ENCODE data around the gene CCDC78. TPM values are rescaled to one million over a fixed set of nuclear protein-coding genes. Genes with fewer than 3 reads are reported as not detected.

The CCDC78 gene
- total RNA-seq, 2 donors from 2014 or later: 4.3 to 4.4 TPM

DNA sequence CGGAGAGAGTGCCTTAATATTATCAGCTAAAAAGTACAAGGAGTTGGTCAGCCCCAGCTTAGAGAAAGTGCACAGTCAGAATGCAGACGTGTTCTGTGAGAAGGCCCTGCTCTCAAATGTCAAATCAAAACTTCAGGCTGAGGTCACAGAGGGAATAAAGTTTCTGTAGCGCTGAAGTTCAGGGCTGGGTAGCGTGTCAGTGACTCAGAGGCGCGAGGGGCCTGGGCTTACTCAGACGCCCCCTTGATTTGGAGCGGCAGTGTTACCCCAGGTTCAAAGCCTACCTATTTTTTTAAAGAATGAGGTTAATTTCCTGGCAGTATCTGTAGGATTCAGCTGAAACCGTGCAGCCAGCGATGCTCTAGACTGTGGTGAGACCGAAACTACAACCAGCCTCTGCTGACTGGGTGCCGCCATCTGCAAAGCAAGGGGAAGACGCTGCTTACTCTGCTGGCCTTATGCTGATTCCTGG lies 9.8 kb upstream of the CCDC78 start:
- Mint-ChIP-seq H3K4me3 (peak overlapping the region; percentile 67), H3K27me3 (no peaks in the 10 kb centered on the region), H3K36me3 (ENCODE audit: low read depth) (peaks cover 60% of the 10 kb centered on the region), H3K27ac (peak overlapping the region; percentile 79), H3K9me3 (no peaks in the 10 kb centered on the region), H3K4me1 (peaks cover 11% of the 10 kb centered on the region)
- ATAC-seq (replicated peaks): peak; percentile 88

DNA sequence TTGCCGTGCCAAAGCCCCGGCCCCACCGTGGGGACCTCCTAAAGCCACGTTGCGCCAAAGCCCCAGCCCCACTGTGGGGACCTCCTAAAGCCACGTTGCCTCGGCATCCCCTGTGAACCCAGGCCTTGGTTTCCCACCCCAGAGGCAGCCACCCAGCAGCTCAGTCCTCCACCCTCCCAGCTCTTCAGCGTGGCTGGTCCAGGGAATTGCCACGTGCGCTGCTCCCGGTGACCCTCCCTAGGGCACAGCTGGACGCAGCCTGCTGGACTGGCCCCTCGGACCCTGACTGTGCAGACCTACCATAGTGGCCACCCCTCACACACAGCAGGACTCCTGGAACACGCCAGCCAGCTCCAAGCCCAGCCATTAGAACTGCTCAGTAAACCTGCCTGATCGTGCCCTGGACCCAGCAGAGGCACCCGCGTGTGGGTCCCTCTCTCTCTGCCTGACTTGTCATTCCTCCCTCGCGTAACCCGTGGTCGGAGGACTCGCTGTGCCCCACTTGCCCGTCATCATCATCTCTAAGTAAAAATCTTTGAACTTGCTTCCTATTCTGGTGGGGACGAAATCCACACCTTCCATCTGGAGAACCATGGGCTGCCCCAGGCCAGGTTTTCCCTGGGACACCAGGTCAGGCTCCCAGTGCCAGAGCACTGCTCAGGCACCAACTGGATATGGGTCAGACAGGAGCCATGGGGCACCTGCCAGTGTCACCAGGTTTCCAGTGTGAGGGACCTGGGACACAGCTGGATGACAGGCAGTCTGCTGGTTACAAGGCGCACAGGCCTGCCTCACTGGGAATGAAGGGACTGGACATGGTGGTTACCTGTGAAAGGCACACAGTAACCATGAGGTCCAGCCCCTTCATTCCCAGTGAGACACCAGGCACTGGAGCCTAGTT lies 9.0 kb upstream of the CCDC78 start:
- no peak for ATAC-seq (replicated peaks)
- Mint-ChIP-seq H3K27ac (peak overlapping the region; percentile 79), H3K27me3 (no peaks in the 10 kb centered on the region), H3K4me1 (peaks cover 11% of the 10 kb centered on the region), H3K9me3 (no peaks in the 10 kb centered on the region), H3K36me3 (ENCODE audit: low read depth) (peaks cover 60% of the 10 kb centered on the region), H3K4me3 (peak overlapping the region; percentile 67)

DNA sequence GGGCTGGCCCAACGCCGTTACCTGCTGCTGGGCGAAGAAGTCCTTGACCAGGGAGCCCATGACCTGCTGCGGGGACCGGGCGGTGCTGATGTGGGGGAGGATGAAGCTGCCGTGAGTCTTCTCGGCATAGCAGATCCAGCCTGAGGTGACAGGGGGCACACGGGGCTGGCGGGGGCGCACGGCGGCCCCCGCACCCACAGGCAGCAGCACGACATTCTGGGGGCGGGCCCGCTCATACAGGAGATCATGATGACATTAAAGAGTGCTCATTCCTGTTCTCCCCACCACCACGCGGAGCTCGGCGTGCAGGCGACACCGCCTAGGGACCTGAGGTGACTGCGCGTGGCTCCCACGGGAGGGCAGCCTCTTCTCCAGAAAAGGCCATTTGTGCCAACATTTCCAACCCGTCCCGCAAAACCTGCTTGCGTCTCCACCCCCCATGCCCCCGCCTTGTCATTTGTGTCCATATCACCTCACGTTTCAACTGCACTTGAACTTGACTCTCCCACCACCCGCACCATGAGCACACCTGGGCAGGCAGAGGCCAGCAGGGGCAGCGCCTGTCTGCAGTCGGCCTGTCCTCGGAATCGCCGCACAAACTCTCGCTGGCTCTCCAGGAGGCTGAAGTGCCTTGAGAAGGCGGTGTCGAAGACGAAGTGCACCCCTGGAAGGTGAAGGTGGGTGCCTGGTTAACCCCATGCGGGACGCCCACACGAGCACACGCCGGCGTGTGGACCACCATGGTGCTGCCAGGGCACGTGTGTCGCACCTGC lies 8.2 kb upstream of the CCDC78 start:
- no peak for ATAC-seq (replicated peaks)
- Mint-ChIP-seq H3K9me3 (no peaks in the 10 kb centered on the region), H3K4me1 (peaks cover 11% of the 10 kb centered on the region), H3K27me3 (no peaks in the 10 kb centered on the region), H3K27ac (no peak overlapping the region), H3K36me3 (ENCODE audit: low read depth) (peaks cover 59% of the 10 kb centered on the region), H3K4me3 (no peak overlapping the region)

DNA sequence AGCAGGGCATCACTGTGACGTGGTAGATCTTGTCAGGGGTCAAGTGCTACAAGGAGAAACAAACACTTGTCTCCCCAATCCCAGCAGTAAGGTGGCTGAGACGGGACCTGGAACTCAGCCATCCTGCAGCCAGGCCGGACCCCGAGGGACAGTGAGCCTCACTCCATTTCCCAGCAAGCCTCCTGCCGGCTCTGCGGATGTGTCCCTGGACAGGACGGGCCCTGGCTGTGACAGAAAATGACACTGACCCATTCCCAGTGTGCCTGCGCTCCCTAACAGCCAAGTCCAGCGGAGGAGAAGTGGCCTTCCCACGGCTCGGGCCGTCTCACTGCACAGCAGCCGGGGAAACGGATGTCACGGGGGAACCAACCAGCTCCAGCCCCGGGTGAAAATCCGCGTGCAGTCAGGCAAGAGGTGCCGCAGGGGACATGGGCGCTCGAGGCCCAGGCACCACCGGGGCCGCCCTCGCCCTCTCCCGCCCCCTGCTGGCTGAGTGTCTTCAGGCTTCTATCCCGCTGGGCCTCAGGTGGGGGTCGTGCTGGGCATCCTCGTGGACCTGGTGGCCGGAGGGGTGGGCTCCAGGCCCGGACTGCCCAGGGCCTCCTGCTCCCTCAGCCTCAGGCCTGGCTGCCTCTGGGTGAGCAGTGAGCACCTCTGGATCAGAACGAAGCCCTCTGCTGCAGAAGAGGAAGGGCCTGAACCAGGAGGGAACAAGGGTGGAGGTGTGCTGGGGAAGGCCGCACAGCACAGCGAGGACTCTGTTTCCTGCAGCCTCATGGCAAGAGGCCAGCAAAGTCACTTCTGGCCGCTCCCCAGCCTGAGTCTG lies 7.4 kb upstream of the CCDC78 start:
- no peak overlapping the region for H3K4me3 Mint-ChIP-seq
- H3K9me3 Mint-ChIP-seq: no peaks in the 10 kb centered on the region
- no peak for ATAC-seq (replicated peaks)

DNA sequence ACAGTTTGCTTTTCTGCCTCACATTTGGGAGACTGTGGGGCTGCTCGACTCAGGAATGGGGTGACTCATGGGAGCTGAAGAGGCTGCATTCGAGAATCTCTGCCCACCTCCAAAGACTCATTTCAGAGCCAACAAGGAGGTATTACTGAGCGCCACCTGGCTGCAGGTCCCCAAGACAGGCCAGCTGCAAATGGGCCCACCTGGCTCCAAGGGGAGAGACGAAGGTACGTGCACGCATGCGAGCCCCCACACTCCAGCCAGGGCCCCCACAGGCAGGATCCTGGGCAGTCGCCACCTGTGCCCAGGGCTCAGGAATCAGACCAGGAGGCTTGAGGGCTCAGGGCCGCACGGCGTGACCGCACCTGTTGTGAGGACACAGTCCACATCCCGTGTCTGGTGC lies 6.7 kb upstream of the CCDC78 start:
- Mint-ChIP-seq H3K27me3 (no peaks in the 10 kb centered on the region), H3K27ac (no peak overlapping the region), H3K9me3 (no peaks in the 10 kb centered on the region), H3K4me3 (no peak overlapping the region), H3K36me3 (ENCODE audit: low read depth) (peaks cover 46% of the 10 kb centered on the region), H3K4me1 (peaks cover 11% of the 10 kb centered on the region)
- ATAC-seq (replicated peaks): no peak

More for the DNA sequence above, 7.4 kb upstream of the CCDC78 start:
- Mint-ChIP-seq H3K4me1 (peaks cover 11% of the 10 kb centered on the region), H3K27me3 (no peaks in the 10 kb centered on the region), H3K36me3 (ENCODE audit: low read depth) (peaks cover 51% of the 10 kb centered on the region), H3K27ac (no peak overlapping the region)

DNA sequence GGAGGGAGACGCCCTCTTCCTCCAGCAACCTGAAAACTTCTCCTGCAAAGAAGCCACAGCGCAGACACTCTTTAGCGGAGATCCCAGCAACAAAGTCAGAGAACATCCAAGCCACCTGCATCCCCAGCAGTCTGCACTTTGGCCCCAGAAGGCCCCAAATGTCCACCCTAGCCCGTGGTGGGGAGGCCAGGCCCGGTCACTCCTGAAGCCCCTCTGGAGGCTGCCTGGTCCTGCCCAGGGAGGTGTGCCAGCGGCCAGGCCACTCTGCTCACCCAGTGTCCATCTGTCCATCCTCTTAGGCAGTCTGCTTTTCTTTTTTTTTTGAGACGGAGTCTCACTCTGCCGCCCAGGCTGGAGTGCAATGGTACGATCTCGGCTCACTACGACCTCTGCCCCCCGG lies 6.1 kb upstream of the CCDC78 start:
- Mint-ChIP-seq H3K27me3 (no peaks in the 10 kb centered on the region), H3K27ac (no peak overlapping the region), H3K4me1 (peaks cover 11% of the 10 kb centered on the region), H3K4me3 (no peak overlapping the region), H3K9me3 (no peaks in the 10 kb centered on the region), H3K36me3 (ENCODE audit: low read depth) (peaks cover 40% of the 10 kb centered on the region)
- no peak for ATAC-seq (replicated peaks)

DNA sequence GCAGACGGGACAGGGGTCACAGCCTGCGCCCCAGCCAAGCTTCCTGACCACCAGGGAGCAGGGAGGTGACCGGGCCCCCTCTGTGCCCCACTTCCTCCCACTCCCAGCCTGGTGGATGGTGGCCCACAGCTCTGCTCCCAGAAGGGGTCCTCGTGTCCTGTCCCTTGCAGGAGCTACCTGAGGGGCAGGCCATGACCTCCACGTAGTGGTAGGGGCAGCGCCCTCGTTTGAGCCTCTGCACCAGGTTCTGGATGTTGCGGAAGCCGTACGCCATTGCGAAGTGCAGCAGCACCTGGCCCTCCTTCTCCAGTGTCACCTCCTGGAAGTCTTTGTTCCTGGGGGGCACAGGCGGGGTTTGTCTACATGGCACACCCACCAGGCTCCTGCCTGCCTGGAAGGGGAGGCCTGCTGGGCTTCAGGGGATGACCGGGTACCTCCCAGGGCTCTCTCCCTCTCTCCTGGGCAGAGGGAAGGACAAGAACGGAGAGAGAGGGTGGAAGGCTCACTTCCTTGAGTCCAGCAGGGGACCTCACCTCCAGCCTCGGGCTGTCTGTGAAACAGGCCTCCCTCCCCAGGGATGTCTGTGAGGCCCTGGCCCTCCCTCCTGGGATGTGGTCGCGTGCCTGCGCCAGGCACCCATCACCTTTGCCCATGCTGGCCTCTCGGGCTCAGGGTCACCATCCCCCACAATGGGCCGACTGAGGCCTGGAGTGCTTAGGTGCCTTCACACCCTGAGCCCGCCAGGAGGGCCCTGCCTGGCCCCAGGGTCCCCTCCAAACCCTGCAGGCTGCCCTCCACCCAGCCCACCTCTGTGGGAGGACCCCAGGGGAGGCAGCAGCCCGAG lies 4.6 kb upstream of the CCDC78 start:
- Mint-ChIP-seq H3K4me3 (no peak overlapping the region), H3K36me3 (ENCODE audit: low read depth) (peaks cover 26% of the 10 kb centered on the region), H3K27ac (no peak overlapping the region), H3K9me3 (no peaks in the 10 kb centered on the region), H3K4me1 (peaks cover 6% of the 10 kb centered on the region), H3K27me3 (no peaks in the 10 kb centered on the region)
- ATAC-seq (replicated peaks): no peak

DNA sequence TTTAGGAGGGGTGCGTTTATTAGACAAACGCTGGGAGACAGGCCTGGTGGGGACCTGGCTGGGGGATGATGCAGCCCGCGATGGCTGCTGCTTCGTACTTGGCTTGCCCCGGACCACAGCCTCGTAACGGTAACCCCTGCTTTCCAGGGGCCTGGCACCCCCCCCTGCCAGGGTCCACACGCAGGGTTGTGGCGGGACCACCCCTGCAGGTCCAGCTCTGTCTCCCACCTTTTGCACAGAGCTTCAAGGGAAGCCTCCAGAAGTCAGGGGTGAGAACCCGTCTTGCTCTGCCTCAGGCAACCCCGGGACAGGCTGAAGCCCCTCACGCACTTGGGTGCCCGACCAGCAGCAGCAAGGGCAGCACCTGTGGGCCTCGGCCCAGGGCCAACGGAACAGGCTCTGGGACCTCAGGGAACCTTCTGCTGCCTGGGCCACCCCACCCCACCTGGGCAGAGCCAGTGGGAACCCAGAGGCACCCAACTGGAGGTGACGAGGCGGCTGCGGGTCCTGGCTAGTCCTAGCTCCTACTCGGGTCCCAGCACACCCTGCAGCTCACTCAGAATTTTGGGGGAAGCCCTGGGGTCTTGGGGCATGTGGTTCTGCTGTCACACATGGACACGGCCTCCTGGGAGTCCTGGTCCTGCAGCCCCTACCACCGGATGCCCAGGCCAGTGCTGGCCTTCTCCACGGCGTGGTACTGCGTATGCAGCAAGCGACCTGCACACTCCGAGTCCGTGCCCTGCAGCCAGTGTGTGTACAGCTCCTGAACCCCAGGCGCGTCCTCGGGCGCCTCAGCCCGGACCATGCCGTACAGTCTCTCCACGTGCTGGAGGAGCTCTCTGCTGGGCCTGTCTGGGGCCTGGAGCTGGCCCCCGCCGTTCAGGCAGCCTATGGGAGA lies 3.8 kb upstream of the CCDC78 start:
- H3K36me3 Mint-ChIP-seq (ENCODE audit: low read depth): peaks cover 18% of the 10 kb centered on the region
- H3K27ac Mint-ChIP-seq: no peak overlapping the region
- no peaks in the 10 kb centered on the region for H3K9me3 Mint-ChIP-seq
- no peak overlapping the region for H3K4me3 Mint-ChIP-seq
- H3K4me1 Mint-ChIP-seq: peaks cover under 1% of the 10 kb centered on the region
- ATAC-seq (replicated peaks): no peak
- H3K27me3 Mint-ChIP-seq: no peaks in the 10 kb centered on the region

DNA sequence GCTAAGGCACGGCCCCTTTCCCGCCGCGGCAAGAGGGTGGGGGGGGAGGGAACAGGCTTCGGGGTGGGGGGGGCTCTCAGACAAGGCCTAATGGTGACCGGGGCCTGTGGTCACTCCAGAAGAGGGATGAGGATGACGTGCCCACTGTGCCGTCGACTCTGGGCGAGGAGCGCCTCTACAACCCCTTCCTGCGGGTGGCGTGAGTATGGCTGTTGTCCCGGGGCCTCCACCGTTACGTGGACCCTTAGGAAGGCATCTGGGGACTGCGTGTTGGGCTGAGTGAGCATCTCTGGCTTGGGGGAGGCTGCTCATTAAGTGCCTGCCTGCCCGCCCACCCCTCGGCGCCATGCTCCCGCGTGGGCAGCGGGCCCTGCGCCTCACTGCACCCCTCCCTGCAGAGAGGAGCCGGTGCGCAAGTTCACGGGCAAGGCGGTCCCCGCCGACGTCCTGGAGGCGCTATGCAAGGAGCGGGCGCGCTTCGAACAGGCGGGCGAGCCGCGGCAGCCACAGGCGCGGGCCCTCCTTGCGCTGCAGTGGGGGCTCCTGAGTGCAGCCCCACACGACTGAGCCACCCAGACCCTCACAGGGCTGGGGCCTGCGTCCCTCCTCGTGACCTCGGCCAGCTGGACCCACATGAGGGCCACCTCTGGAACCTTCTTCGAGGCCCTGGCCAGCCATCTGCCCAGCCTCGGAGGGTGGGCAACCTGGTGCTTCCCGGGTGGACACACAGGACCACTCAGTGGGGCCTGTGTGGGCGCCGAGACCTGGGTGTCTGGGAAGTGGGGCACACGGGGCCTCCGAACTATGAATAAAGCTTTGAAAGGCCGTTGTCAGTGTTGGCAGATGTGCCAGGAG lies 2.9 kb upstream of the CCDC78 start:
- H3K36me3 Mint-ChIP-seq (ENCODE audit: low read depth): peaks cover 11% of the 10 kb centered on the region
- H3K4me3 Mint-ChIP-seq: no peak overlapping the region
- no peaks in the 10 kb centered on the region for H3K27me3 Mint-ChIP-seq
- no peak for ATAC-seq (replicated peaks)
- H3K4me1 Mint-ChIP-seq: no peaks in the 10 kb centered on the region
- H3K27ac Mint-ChIP-seq: no peak overlapping the region
- no peaks in the 10 kb centered on the region for H3K9me3 Mint-ChIP-seq

DNA sequence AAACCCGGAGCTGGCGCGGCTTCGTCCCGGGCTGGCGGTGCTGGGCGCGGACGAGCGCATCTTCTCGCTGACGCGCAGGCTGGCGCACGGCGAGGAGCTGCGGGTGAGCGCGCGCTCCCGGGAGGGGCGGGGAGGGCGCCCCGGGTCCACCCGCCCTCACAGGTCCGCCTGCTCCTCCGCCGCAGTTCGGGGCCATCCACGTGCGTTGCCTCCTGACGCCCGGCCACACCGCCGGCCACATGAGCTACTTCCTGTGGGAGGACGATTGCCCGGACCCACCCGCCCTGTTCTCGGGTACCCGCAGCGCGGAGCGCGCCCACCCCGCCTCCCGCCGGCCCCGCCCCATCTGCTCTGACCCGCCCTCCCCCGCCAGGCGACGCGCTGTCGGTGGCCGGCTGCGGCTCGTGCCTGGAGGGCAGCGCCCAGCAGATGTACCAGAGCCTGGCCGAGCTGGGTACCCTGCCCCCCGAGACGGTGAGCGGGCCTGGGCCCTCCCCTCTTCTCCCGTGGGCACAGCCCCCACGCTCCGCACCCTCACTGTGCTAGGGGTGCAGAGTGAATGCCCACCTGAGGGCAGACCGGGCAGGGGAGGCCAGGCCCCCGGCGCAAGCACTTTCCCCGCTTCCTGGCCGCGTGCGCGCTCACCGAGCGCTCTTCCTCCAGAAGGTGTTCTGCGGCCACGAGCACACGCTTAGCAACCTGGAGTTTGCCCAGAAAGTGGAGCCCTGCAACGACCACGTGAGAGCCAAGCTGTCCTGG lies 2.1 kb upstream of the CCDC78 start:
- Mint-ChIP-seq H3K27me3 (no peaks in the 10 kb centered on the region), H3K9me3 (no peaks in the 10 kb centered on the region), H3K27ac (no peak overlapping the region), H3K4me1 (no peaks in the 10 kb centered on the region), H3K4me3 (no peak overlapping the region), H3K36me3 (ENCODE audit: low read depth) (peaks cover 10% of the 10 kb centered on the region)
- peak; percentile 66 for ATAC-seq (replicated peaks)

DNA sequence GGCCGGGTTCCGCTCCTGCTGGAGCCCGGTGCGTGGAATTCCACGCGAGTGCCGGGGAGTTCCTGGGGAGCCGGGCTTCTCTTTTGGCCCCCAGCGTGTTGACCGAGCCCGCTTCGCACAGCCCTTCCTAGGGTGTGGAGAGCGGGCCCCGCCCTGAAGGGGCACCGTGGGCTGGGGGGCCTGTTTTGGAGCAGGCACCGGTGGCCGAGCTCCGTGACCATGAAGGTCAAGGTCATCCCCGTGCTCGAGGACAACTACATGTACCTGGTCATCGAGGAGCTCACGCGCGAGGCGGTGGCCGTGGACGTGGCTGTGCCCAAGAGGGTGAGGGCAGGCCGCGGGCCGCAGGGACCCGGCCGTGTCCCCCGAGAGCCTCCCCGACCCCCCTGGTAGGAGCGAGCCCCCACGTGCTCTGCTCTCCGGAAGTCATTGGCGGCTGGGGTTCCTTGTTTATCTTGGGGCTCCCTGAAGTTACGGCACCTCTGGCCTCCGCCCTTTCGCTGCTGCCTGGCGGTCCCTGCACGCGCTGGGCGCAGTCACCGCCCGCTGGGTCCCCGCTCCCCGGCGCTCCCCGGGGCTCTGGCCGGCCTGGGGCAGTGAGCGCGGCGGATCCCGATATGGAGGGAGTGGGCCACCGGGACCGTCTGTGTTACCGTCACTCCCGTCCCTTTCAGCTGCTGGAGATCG lies 1.2 kb upstream of the CCDC78 start:
- peak; percentile 27 for ATAC-seq (replicated peaks)
- H3K4me1 Mint-ChIP-seq: no peaks in the 10 kb centered on the region
- H3K4me3 Mint-ChIP-seq: no peak overlapping the region
- no peak overlapping the region for H3K27ac Mint-ChIP-seq
- H3K27me3 Mint-ChIP-seq: no peaks in the 10 kb centered on the region
- H3K36me3 Mint-ChIP-seq (ENCODE audit: low read depth): peaks cover 1% of the 10 kb centered on the region
- no peaks in the 10 kb centered on the region for H3K9me3 Mint-ChIP-seq
